Measurements from ENCODE around the gene SPAST.
A peak's percentile ranks its signal among the peaks of the same experiment; 100 is the strongest.
"Not testable (repeated sequence)": the region's sequence is repeated elsewhere in the genome, so short reads cannot be mapped to it uniquely, and the experiment has no call there.

The SPAST gene

GRCh38 chr2:32189011-32189410 lies 125.7 kb downstream of the SPAST start:
- no peak for TF ChIP-seq EZH2phosphoT487 (IDR thresholded peaks at IDR 0.05; ENCODE audit: low read depth)
- no peak for TF ChIP-seq CTCF (IDR thresholded peaks at IDR 0.05; ENCODE audit: low read depth, low read length)
- H2AFZ ChIP-seq (ENCODE audit: low read depth, low read length), result no peak overlapping the region

DNA sequence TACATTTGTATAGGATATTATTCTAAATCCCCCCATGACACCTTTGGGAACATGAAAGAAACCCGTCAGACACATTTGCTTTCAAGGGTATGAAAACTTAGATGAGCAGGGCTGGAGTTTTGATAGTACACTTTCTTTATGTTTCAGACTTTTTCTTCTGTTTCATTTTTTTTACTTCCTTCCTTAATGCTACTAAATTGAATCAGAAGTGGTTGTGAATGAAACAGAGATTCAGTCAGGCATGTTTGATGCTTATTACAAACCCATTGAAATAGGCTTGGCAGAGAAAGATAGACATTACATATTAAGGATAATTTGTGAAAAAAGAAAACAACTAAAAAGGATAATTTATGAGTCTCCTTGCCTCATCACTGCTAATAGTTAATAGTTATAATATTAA lies 129.1 kb downstream of the SPAST start:
- H3K27ac ChIP-seq (ENCODE audit: low read length), result peak overlapping the region; percentile 45; the same call in 1 of the 2 replicates
- TF ChIP-seq EZH2phosphoT487 (IDR thresholded peaks at IDR 0.05; ENCODE audit: low read depth) (no peak), CTCF (IDR thresholded peaks at IDR 0.05; ENCODE audit: low read depth, low read length) (no peak)

More at GRCh38 chr2:32189011-32189410, 125.7 kb downstream of the SPAST start:
- no peak overlapping the region for H3K27ac ChIP-seq (ENCODE audit: low read length)
- peaks cover 23% of the 10 kb centered on the region for H3K4me1 ChIP-seq (ENCODE audit: low read length)
- peaks cover 10% of the 10 kb centered on the region for H3K36me3 ChIP-seq (replicated peaks; ENCODE audit: low read depth, low read length)
- H3K4me3 ChIP-seq (ENCODE audit: low read length), result no peak overlapping the region
- H3K27me3 ChIP-seq (ENCODE audit: low read depth, low read length), result no peaks in the 10 kb centered on the region
- H3K9me3 ChIP-seq (ENCODE audit: insufficient read depth, low read length), result no peaks in the 10 kb centered on the region
- no peaks in the 10 kb centered on the region for H4K20me1 ChIP-seq (ENCODE audit: insufficient read depth, low read length)
- no peak overlapping the region for H3K9ac ChIP-seq (ENCODE audit: low read length)
- H3K79me2 ChIP-seq (ENCODE audit: low read length), result no peaks in the 10 kb centered on the region
- no peak overlapping the region for H3K4me2 ChIP-seq (ENCODE audit: low read length)

DNA sequence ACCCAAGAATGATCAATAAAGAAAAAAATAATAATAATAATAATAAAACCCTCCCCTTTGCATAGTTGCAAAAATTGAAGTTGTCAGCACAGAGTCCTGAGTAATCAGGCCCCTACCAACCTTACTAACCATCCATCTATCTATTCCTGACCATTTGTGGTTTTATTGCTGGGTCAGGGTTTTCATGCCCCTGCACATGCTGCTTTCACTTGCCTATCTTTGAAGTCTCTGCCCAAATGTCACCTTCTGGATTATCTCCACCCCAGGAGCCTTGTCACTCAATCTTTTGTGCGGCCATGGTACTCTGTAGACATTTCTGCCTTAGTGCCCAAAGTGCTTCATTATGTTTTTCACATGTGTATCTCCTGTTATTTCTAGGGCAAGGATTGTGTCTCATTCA lies 137.5 kb downstream of the SPAST start:
- H3K4me1 ChIP-seq (ENCODE audit: low read length), result peaks cover 9% of the 10 kb centered on the region
- no peak overlapping the region for H3K27ac ChIP-seq (ENCODE audit: low read length)
- no peak overlapping the region for H3K4me2 ChIP-seq (ENCODE audit: low read length)
- no peaks in the 10 kb centered on the region for H4K20me1 ChIP-seq (ENCODE audit: insufficient read depth, low read length)
- no peak for TF ChIP-seq EZH2phosphoT487 (IDR thresholded peaks at IDR 0.05; ENCODE audit: low read depth)
- no peak for TF ChIP-seq CTCF (IDR thresholded peaks at IDR 0.05; ENCODE audit: low read depth, low read length)
- H3K79me2 ChIP-seq (ENCODE audit: low read length), result no peaks in the 10 kb centered on the region
- no peak overlapping the region for H2AFZ ChIP-seq (ENCODE audit: low read depth, low read length)
- H3K9me3 ChIP-seq (ENCODE audit: insufficient read depth, low read length), result no peaks in the 10 kb centered on the region
- H3K36me3 ChIP-seq (replicated peaks; ENCODE audit: low read depth, low read length), result peaks cover 3% of the 10 kb centered on the region
- no peak overlapping the region for H3K4me3 ChIP-seq (ENCODE audit: low read length)
- no peaks in the 10 kb centered on the region for H3K27me3 ChIP-seq (ENCODE audit: low read depth, low read length)
- no peak overlapping the region for H3K9ac ChIP-seq (ENCODE audit: low read length)

More for the DNA sequence above, 129.1 kb downstream of the SPAST start:
- H3K4me2 ChIP-seq (ENCODE audit: low read length), result peak overlapping the region; percentile 53
- peaks cover 28% of the 10 kb centered on the region for H3K4me1 ChIP-seq (ENCODE audit: low read length)
- no peaks in the 10 kb centered on the region for H4K20me1 ChIP-seq (ENCODE audit: insufficient read depth, low read length)
- peaks cover 12% of the 10 kb centered on the region for H3K36me3 ChIP-seq (replicated peaks; ENCODE audit: low read depth, low read length)
- H2AFZ ChIP-seq (ENCODE audit: low read depth, low read length), result no peak overlapping the region
- H3K9ac ChIP-seq (ENCODE audit: low read length), result 0 out of 2 replicates have a peak overlapping the region, but pooled peaks have one; percentile 5
- no peaks in the 10 kb centered on the region for H3K79me2 ChIP-seq (ENCODE audit: low read length)
- 0 out of 2 replicates have a peak overlapping the region, but pooled peaks have one; percentile 8 for H3K4me3 ChIP-seq (ENCODE audit: low read length)
- H3K27me3 ChIP-seq (ENCODE audit: low read depth, low read length), result no peaks in the 10 kb centered on the region
- H3K9me3 ChIP-seq (ENCODE audit: insufficient read depth, low read length), result no peaks in the 10 kb centered on the region

DNA sequence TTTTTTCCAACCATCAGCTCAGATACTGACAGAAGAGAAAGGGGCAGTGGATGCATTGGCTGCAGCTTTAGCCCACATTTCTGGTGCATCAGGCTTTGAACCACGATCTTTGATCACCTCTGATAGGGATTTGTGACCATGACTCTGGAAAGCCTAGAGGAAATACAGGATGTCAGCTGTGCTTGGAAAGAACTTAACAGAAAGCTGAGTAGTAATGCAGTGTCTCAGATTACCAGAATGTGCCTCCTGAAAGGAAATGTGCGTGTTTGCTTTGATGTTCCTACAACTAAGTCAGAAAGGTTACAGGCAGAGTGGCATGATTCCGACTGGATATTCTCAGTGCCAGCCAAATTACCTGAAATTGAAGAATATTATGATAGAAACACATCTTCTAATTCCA lies 140.1 kb downstream of the SPAST start:
- H2AFZ ChIP-seq (ENCODE audit: low read depth, low read length); H3K9ac ChIP-seq (ENCODE audit: low read length); H3K27ac ChIP-seq (ENCODE audit: low read length); H3K36me3 ChIP-seq (replicated peaks; ENCODE audit: low read depth, low read length); H3K4me2 ChIP-seq (ENCODE audit: low read length); H3K4me1 ChIP-seq (ENCODE audit: low read length); H3K9me3 ChIP-seq (ENCODE audit: insufficient read depth, low read length); H3K79me2 ChIP-seq (ENCODE audit: low read length); H3K4me3 ChIP-seq (ENCODE audit: low read length); H4K20me1 ChIP-seq (ENCODE audit: insufficient read depth, low read length); H3K27me3 ChIP-seq (ENCODE audit: low read depth, low read length): not testable (repeated sequence)

All from OCI-LY3 (cell line).